ENCODE results near the gene LLGL2. TPM values are rescaled to one million over a fixed set of nuclear protein-coding genes. Genes with fewer than 3 reads are reported as not detected.

The LLGL2 gene
- total RNA-seq, 1 donor from 2014 or later = 14.8 TPM

DNA sequence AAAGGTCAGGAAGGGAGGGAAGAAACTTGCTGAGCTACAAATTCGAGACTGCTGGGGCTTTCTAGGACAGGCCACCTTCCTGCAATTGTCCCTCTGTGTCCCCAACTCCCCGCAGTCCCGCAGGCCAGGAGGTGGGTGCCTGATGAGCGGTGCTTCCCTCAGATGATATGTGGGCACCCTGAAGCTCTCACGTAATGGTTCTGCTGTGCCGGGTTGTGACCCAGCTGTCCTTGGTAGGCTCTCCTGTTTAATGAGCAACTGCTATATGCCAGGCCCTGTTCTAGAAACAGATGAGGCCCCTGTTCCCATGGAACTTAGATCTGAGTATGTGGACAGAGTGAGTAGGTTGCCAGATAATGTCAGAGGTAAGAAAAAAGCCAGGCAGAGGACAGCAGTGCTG is 40.1 kb downstream of the LLGL2 start:
- Mint-ChIP-seq H3K4me1 (ENCODE audit: low read depth, unreplicated experiment) (peaks cover under 1% of the 10 kb centered on the region), H3K27me3 (ENCODE audit: low read depth, unreplicated experiment) (peaks cover 14% of the 10 kb centered on the region), H3K4me3 (ENCODE audit: unreplicated experiment) (no peak overlapping the region), H3K36me3 (ENCODE audit: low read depth, unreplicated experiment) (peaks cover 2% of the 10 kb centered on the region), H3K9me3 (ENCODE audit: unreplicated experiment) (no peaks in the 10 kb centered on the region), H3K27ac (ENCODE audit: unreplicated experiment) (no peak overlapping the region)
- H3K79me2 ChIP-seq (ENCODE audit: insufficient read depth, low read length) = no peaks in the 10 kb centered on the region
- no peak overlapping the region for H2AFZ ChIP-seq (ENCODE audit: low read depth, low read length)
- H3K4me3 ChIP-seq (ENCODE audit: insufficient read depth, low read depth, low read length) = no peak overlapping the region
- H3K4me1 ChIP-seq (ENCODE audit: insufficient read depth, low read length) = no peaks in the 10 kb centered on the region
- FAIRE-seq = no peak
- H4K20me1 ChIP-seq (ENCODE audit: insufficient read depth, low read length) = no peaks in the 10 kb centered on the region
- no peak for DNase-seq (ENCODE audit: low read depth)
- H3K27ac ChIP-seq (ENCODE audit: low read depth, low read length) = no peak overlapping the region
- H3K36me3 ChIP-seq (ENCODE audit: insufficient read depth, low read length) = no peaks in the 10 kb centered on the region
- no peak for TF ChIP-seq EZH2 (IDR thresholded peaks at IDR 0.05; ENCODE audit: insufficient read depth, low read length)
- TF ChIP-seq, protein P1, sequence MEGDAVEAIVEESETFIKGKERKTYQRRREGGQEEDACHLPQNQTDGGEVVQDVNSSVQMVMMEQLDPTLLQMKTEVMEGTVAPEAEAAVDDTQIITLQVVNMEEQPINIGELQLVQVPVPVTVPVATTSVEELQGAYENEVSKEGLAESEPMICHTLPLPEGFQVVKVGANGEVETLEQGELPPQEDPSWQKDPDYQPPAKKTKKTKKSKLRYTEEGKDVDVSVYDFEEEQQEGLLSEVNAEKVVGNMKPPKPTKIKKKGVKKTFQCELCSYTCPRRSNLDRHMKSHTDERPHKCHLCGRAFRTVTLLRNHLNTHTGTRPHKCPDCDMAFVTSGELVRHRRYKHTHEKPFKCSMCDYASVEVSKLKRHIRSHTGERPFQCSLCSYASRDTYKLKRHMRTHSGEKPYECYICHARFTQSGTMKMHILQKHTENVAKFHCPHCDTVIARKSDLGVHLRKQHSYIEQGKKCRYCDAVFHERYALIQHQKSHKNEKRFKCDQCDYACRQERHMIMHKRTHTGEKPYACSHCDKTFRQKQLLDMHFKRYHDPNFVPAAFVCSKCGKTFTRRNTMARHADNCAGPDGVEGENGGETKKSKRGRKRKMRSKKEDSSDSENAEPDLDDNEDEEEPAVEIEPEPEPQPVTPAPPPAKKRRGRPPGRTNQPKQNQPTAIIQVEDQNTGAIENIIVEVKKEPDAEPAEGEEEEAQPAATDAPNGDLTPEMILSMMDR (IDR thresholded peaks at IDR 0.05; ENCODE audit: insufficient read depth, low read depth, low read length) = no peak
- no peaks in the 10 kb centered on the region for H3K27me3 ChIP-seq (ENCODE audit: insufficient read depth, low read length)
- no peak overlapping the region for H3K9ac ChIP-seq (ENCODE audit: low read length)
- no peak overlapping the region for H3K4me2 ChIP-seq (ENCODE audit: low read length)
- no peaks in the 10 kb centered on the region for H3K9me3 ChIP-seq (ENCODE audit: insufficient read depth, low read depth, low read length)

DNA sequence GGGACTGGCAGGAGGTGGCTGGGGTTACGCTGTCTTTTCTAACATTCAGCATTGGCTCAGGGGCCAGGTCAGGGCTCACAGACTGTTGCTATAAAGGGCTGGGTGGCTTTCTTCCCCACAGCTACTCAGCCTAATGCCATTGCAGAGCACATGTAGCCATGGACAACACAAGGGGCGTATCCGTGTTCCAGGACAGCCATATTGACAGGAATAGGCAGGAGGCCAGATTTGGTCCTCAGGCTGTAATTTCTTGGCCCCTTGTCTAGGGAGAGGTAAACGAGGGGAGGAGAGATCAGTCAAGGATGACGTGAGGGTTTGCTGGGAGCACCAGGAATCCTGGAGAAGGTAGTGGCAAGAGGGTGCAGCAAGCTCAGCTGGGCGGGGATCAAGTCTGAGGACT is 40.9 kb downstream of the LLGL2 start:
- no peak overlapping the region for H3K4me3 Mint-ChIP-seq (ENCODE audit: unreplicated experiment)
- no peak for FAIRE-seq
- no peak for TF ChIP-seq EZH2 (IDR thresholded peaks at IDR 0.05; ENCODE audit: insufficient read depth, low read length)
- TF ChIP-seq, protein P1 (IDR thresholded peaks at IDR 0.05; ENCODE audit: insufficient read depth, low read depth, low read length) = no peak

DNA sequence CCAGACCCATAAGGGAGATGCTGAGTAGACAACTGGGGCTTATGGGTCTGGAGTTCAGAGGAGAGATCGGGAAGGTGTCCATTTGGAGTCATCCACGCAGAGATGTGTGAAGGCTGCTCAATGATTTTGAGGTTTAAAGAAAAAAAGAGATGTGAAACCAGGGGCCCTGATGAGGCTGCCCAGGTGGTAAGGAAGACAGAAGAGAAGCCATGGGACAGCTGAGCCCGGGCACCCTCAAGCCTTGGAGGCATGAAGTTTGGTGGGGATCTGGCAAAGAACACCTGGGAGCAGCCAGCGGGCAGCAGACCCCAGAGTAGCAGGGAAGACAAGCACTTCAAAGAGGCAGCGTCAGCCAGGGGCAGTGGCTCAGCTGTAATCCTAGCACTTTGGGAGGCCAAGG is 41.3 kb downstream of the LLGL2 start:
- Mint-ChIP-seq H3K4me3 (ENCODE audit: unreplicated experiment) (no peak overlapping the region), H3K9me3 (ENCODE audit: unreplicated experiment) (no peaks in the 10 kb centered on the region), H3K27ac (ENCODE audit: unreplicated experiment) (no peak overlapping the region), H3K36me3 (ENCODE audit: low read depth, unreplicated experiment) (peaks cover 2% of the 10 kb centered on the region), H3K4me1 (ENCODE audit: low read depth, unreplicated experiment) (peaks cover 1% of the 10 kb centered on the region), H3K27me3 (ENCODE audit: low read depth, unreplicated experiment) (peaks cover 14% of the 10 kb centered on the region)
- Histone ChIP-seq H4K20me1 (ENCODE audit: insufficient read depth, low read length) (no peaks in the 10 kb centered on the region), H3K36me3 (ENCODE audit: insufficient read depth, low read length) (no peaks in the 10 kb centered on the region), H3K9me3 (ENCODE audit: insufficient read depth, low read depth, low read length) (no peaks in the 10 kb centered on the region), H3K4me2 (ENCODE audit: low read length) (no peak overlapping the region), H3K27me3 (ENCODE audit: insufficient read depth, low read length) (no peaks in the 10 kb centered on the region), H3K27ac (ENCODE audit: low read depth, low read length) (no peak overlapping the region), H2AFZ (ENCODE audit: low read depth, low read length) (no peak overlapping the region), H3K9ac (ENCODE audit: low read length) (no peak overlapping the region), H3K79me2 (ENCODE audit: insufficient read depth, low read length) (no peaks in the 10 kb centered on the region), H3K4me3 (ENCODE audit: insufficient read depth, low read depth, low read length) (no peak overlapping the region), H3K4me1 (ENCODE audit: insufficient read depth, low read length) (no peaks in the 10 kb centered on the region)
- TF ChIP-seq EZH2 (IDR thresholded peaks at IDR 0.05; ENCODE audit: insufficient read depth, low read length) = no peak
- TF ChIP-seq, protein P1 (IDR thresholded peaks at IDR 0.05; ENCODE audit: insufficient read depth, low read depth, low read length) = no peak
- DNase-seq (ENCODE audit: low read depth) (no peak), FAIRE-seq (no peak)

More for the DNA sequence above, 40.9 kb downstream of the LLGL2 start:
- H3K4me3 ChIP-seq (ENCODE audit: insufficient read depth, low read depth, low read length) = no peak overlapping the region
- H3K27ac ChIP-seq (ENCODE audit: low read depth, low read length) = no peak overlapping the region
- H3K9me3 Mint-ChIP-seq (ENCODE audit: unreplicated experiment) = no peaks in the 10 kb centered on the region
- H3K79me2 ChIP-seq (ENCODE audit: insufficient read depth, low read length) = no peaks in the 10 kb centered on the region
- H3K4me2 ChIP-seq (ENCODE audit: low read length) = no peak overlapping the region
- no peaks in the 10 kb centered on the region for H3K4me1 ChIP-seq (ENCODE audit: insufficient read depth, low read length)
- H3K27me3 Mint-ChIP-seq (ENCODE audit: low read depth, unreplicated experiment) = peaks cover 14% of the 10 kb centered on the region
- H3K27ac Mint-ChIP-seq (ENCODE audit: unreplicated experiment) = no peak overlapping the region
- no peak for DNase-seq (ENCODE audit: low read depth)
- H4K20me1 ChIP-seq (ENCODE audit: insufficient read depth, low read length) = no peaks in the 10 kb centered on the region
- peaks cover 2% of the 10 kb centered on the region for H3K36me3 Mint-ChIP-seq (ENCODE audit: low read depth, unreplicated experiment)
- H3K27me3 ChIP-seq (ENCODE audit: insufficient read depth, low read length) = no peaks in the 10 kb centered on the region
- no peaks in the 10 kb centered on the region for H3K9me3 ChIP-seq (ENCODE audit: insufficient read depth, low read depth, low read length)
- peaks cover 1% of the 10 kb centered on the region for H3K4me1 Mint-ChIP-seq (ENCODE audit: low read depth, unreplicated experiment)
- H3K9ac ChIP-seq (ENCODE audit: low read length) = no peak overlapping the region
- H2AFZ ChIP-seq (ENCODE audit: low read depth, low read length) = no peak overlapping the region
- no peaks in the 10 kb centered on the region for H3K36me3 ChIP-seq (ENCODE audit: insufficient read depth, low read length)

Measured in astrocyte (in vitro differentiated cells and primary cell).